Cardiac fibroblast (primary cell): ENCODE data around the gene ZMYM3.

ENCODE experiments used
- DNase-seq, 2 donors: peaks; one replicate each; pipeline versions ENCODE4 v3.0.0 to v3.0.0-alpha.2; 2010; ENCODE audit warnings: low read depth in 2 of 2
- H3K4me3 ChIP-seq, 2 donors: replicated peaks in 1 of 2; 1 replicate in 1 of 2; 2 replicates in 1 of 2; pipeline ENCODE4 v1.5.1; 2011; ENCODE audit warnings: low read depth in 2 of 2, low read length in 2 of 2, mild to moderate bottlenecking in 2 of 2, moderate library complexity in 1 of 2
- CTCF ChIP-seq: IDR thresholded peaks from one replicate; pipeline ENCODE4 v1.5.1; 2011; ENCODE audit warnings: low read depth, mild to moderate bottlenecking, low read length, inconsistent platforms

Gene ZMYM3

GRCh38 chrX:71212536-71212935 lies 41.4 kb downstream of the ZMYM3 start:
- no peak for TF ChIP-seq CTCF
- H3K4me3 ChIP-seq = no peak overlapping the region
- DNase-seq = no peak

GRCh38 chrX:71210816-71211215 lies 43.1 kb downstream of the ZMYM3 start:
- peak in 1 of 2 donors; percentile 22 for DNase-seq
- H3K4me3 ChIP-seq = no peak overlapping the region
- TF ChIP-seq CTCF = no peak

DNA sequence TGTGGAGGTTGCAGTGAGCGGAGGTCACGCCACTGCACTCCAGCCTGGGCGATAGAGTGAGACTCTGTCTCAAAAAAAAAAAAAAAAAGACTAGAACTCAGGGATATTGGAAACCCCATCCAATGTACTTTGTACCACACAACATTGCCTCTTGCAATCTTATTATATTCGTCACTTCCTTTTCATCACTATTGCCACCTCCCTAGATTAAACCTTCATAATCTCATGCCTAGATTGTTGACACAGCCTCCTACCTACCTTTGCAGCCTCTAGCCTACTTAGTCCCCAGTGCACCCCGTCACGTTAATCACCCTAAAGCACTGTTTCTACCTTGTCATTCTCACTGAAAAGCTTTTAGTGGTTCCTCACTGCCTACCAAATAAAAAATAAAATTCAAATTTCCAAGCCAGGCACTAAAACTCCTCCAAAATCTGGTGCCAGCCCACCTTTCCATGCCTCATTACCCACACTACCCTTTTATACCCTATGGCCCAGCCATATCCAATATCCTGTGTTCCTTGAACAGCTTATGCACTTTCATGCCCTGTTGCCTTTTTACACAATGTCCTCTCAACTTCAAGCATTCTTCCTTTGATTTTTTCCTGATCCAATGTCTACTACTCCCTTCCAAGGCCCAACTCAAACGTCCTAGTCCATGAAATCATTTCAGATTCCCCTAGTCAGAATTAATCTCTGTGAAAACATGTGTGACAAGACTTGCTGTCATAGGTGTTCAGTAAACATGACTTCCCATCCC lies 54.5 kb downstream of the ZMYM3 start:
- no peak for DNase-seq
- H3K4me3 ChIP-seq = no peak overlapping the region
- TF ChIP-seq CTCF = no peak

DNA sequence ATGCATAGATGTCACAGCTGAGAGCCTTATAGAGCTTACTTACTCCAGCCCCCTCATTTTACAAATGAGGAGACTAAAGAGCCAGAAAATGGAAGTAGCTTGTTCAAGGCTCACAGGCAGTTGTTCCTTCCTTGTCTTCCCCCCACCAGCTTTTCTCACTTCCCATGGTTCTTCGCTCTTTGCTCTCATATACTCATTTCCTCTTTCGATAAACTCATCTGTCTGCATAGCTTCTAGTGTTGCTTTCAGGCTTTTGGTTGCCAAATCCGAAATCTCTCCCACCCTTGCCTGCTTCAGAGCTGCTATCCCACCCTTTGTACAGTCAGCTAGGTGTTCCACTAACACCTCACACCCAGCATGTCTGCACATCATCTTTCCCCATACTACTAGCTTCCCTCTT lies 55.9 kb downstream of the ZMYM3 start:
- no peak for DNase-seq
- no peak for TF ChIP-seq CTCF
- H3K4me3 ChIP-seq = no peak overlapping the region

DNA sequence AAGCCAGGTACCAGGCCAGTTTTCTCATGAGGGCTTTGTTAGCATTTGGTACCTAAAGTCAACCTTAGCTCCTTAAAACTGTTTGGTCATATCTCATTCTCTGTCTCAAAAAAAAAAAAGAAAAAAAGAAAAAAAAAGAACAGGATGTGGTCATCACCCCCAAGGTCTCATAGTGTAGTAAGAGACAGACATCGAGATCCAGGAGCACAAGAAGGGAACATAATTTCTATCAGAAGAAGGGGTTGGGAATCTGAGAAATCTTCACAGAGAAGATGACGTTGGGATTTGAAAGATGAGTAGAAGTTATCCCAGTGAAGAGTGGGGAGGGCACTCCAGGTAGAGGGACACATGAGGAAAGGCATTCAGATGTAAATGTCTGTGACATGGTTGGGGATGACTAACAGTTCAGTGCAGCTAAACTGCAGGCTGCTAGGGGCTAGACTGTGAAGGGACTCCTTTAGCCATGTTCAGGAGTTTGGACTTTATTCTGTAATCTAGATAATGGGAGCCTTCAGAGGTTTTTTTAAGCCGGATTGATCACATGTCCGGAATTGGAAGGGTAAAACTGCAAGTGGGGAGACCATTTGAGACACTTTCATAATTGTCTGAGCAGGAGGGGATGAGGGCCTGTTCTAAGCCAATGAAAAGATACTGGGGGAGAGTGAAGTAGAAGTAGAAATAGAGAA lies 57.8 kb downstream of the ZMYM3 start:
- TF ChIP-seq CTCF = no peak
- no peak overlapping the region for H3K4me3 ChIP-seq
- DNase-seq = no peak

- DNase-seq = no peak
- TF ChIP-seq CTCF = no peak
- no peak overlapping the region for H3K4me3 ChIP-seq
Observed at GRCh38 chrX:71191248-71191647, 62.7 kb downstream of the ZMYM3 start.
